ENCODE data around the gene EXOC6B.

GRCh38 chr2:72235497-72236415 is 590.1 kb downstream of the EXOC6B start:
- TF ChIP-seq, protein P1, sequence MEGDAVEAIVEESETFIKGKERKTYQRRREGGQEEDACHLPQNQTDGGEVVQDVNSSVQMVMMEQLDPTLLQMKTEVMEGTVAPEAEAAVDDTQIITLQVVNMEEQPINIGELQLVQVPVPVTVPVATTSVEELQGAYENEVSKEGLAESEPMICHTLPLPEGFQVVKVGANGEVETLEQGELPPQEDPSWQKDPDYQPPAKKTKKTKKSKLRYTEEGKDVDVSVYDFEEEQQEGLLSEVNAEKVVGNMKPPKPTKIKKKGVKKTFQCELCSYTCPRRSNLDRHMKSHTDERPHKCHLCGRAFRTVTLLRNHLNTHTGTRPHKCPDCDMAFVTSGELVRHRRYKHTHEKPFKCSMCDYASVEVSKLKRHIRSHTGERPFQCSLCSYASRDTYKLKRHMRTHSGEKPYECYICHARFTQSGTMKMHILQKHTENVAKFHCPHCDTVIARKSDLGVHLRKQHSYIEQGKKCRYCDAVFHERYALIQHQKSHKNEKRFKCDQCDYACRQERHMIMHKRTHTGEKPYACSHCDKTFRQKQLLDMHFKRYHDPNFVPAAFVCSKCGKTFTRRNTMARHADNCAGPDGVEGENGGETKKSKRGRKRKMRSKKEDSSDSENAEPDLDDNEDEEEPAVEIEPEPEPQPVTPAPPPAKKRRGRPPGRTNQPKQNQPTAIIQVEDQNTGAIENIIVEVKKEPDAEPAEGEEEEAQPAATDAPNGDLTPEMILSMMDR (IDR thresholded peaks at IDR 0.05), result no peak
- TF ChIP-seq POLR2A (IDR thresholded peaks at IDR 0.05), result no peak
